ENCODE results near the gene CADM1.
"Not testable (repeated sequence)": the region's sequence is repeated elsewhere in the genome, so short reads cannot be mapped to it uniquely, and the experiment has no call there.

CADM1 gene

GRCh38 chr11:115474306-115474705, 29.9 kb downstream of the CADM1 start:
- H3K4me3 Mint-ChIP-seq; H3K27ac Mint-ChIP-seq; H3K4me1 Mint-ChIP-seq; DNase-seq (ENCODE audit: low spot score in 2 of 2); H3K36me3 Mint-ChIP-seq; H3K9me3 Mint-ChIP-seq; ATAC-seq: not testable (repeated sequence)

GRCh38 chr11:115473167-115473566, 31.0 kb downstream of the CADM1 start:
- H3K9me3 Mint-ChIP-seq: peaks cover 4% of the 10 kb centered on the region
- H3K4me1 Mint-ChIP-seq: no peaks in the 10 kb centered on the region
- ATAC-seq (no peak), DNase-seq (ENCODE audit: low spot score in 2 of 2) (no peak)
- no peak overlapping the region for H3K4me3 Mint-ChIP-seq
- no peak overlapping the region for H3K27ac Mint-ChIP-seq
- no peaks in the 10 kb centered on the region for H3K36me3 Mint-ChIP-seq

GRCh38 chr11:115471367-115471766, 32.8 kb downstream of the CADM1 start:
- no peaks in the 10 kb centered on the region for H3K36me3 Mint-ChIP-seq
- peaks cover 4% of the 10 kb centered on the region for H3K9me3 Mint-ChIP-seq
- H3K4me1 Mint-ChIP-seq: no peaks in the 10 kb centered on the region
- DNase-seq (ENCODE audit: low spot score in 2 of 2) (no peak), ATAC-seq (peak; percentile 67)
- H3K27ac Mint-ChIP-seq: no peak overlapping the region
- no peak overlapping the region for H3K4me3 Mint-ChIP-seq

GRCh38 chr11:115470928-115471327, 33.3 kb downstream of the CADM1 start:
- peaks cover 4% of the 10 kb centered on the region for H3K9me3 Mint-ChIP-seq
- H3K4me3 Mint-ChIP-seq: no peak overlapping the region
- no peak for DNase-seq (ENCODE audit: low spot score in 2 of 2)
- no peaks in the 10 kb centered on the region for H3K36me3 Mint-ChIP-seq
- H3K4me1 Mint-ChIP-seq: no peaks in the 10 kb centered on the region
- no peak for ATAC-seq
- H3K27ac Mint-ChIP-seq: no peak overlapping the region

GRCh38 chr11:115469361-115469760, 34.9 kb downstream of the CADM1 start:
- Mint-ChIP-seq H3K27ac (no peak overlapping the region), H3K4me1 (no peaks in the 10 kb centered on the region), H3K36me3 (no peaks in the 10 kb centered on the region), H3K9me3 (peaks cover 4% of the 10 kb centered on the region), H3K4me3 (no peak overlapping the region)
- ATAC-seq (no peak), DNase-seq (ENCODE audit: low spot score in 2 of 2) (no peak)

- no peaks in the 10 kb centered on the region for H3K9me3 Mint-ChIP-seq
- H3K36me3 Mint-ChIP-seq: no peaks in the 10 kb centered on the region
- ATAC-seq (no peak), DNase-seq (ENCODE audit: low spot score in 2 of 2) (no peak)
- H3K4me1 Mint-ChIP-seq: no peaks in the 10 kb centered on the region
- no peak overlapping the region for H3K4me3 Mint-ChIP-seq
- no peak overlapping the region for H3K27ac Mint-ChIP-seq
These were observed 38.1 kb downstream of the CADM1 start for GRCh38 chr11:115466122-115466521.

- Mint-ChIP-seq H3K27ac (no peak overlapping the region), H3K4me1 (no peaks in the 10 kb centered on the region), H3K4me3 (no peak overlapping the region), H3K9me3 (no peaks in the 10 kb centered on the region), H3K36me3 (no peaks in the 10 kb centered on the region)
- no peak for ATAC-seq
- DNase-seq (ENCODE audit: low spot score in 2 of 2): no peak
These were observed 39.9 kb downstream of the CADM1 start for GRCh38 chr11:115464269-115464668.

GRCh38 chr11:115463606-115464005, 40.6 kb downstream of the CADM1 start:
- no peak for DNase-seq (ENCODE audit: low spot score in 2 of 2)
- no peak overlapping the region for H3K27ac Mint-ChIP-seq
- no peak for ATAC-seq
- no peaks in the 10 kb centered on the region for H3K4me1 Mint-ChIP-seq
- no peaks in the 10 kb centered on the region for H3K36me3 Mint-ChIP-seq
- no peaks in the 10 kb centered on the region for H3K9me3 Mint-ChIP-seq
- no peak overlapping the region for H3K4me3 Mint-ChIP-seq

- no peaks in the 10 kb centered on the region for H3K4me1 Mint-ChIP-seq
- ATAC-seq: no peak
- no peaks in the 10 kb centered on the region for H3K9me3 Mint-ChIP-seq
- no peak overlapping the region for H3K27ac Mint-ChIP-seq
- no peak overlapping the region for H3K4me3 Mint-ChIP-seq
- H3K36me3 Mint-ChIP-seq: no peaks in the 10 kb centered on the region
- DNase-seq (ENCODE audit: low spot score in 2 of 2): no peak
These were observed 41.5 kb downstream of the CADM1 start for GRCh38 chr11:115462757-115463156.

GRCh38 chr11:115462004-115462541, 42.1 kb downstream of the CADM1 start:
- Mint-ChIP-seq H3K9me3 (no peaks in the 10 kb centered on the region), H3K27ac (no peak overlapping the region), H3K4me1 (no peaks in the 10 kb centered on the region), H3K36me3 (no peaks in the 10 kb centered on the region), H3K4me3 (no peak overlapping the region)
- ATAC-seq (no peak), DNase-seq (ENCODE audit: low spot score in 2 of 2) (no peak)

- no peak for ATAC-seq
- DNase-seq (ENCODE audit: low spot score in 2 of 2): no peak
- Mint-ChIP-seq H3K36me3 (no peaks in the 10 kb centered on the region), H3K4me3 (no peak overlapping the region), H3K9me3 (no peaks in the 10 kb centered on the region), H3K4me1 (no peaks in the 10 kb centered on the region), H3K27ac (no peak overlapping the region)
These were observed 43.7 kb downstream of the CADM1 start for GRCh38 chr11:115460512-115460911.

GRCh38 chr11:115459563-115459962, 44.7 kb downstream of the CADM1 start:
- no peak for ATAC-seq
- no peak overlapping the region for H3K27ac Mint-ChIP-seq
- H3K4me1 Mint-ChIP-seq: no peaks in the 10 kb centered on the region
- DNase-seq (ENCODE audit: low spot score in 2 of 2): no peak
- no peak overlapping the region for H3K4me3 Mint-ChIP-seq
- no peaks in the 10 kb centered on the region for H3K36me3 Mint-ChIP-seq
- no peaks in the 10 kb centered on the region for H3K9me3 Mint-ChIP-seq

- Mint-ChIP-seq H3K4me1 (no peaks in the 10 kb centered on the region), H3K27ac (no peak overlapping the region), H3K4me3 (no peak overlapping the region), H3K36me3 (no peaks in the 10 kb centered on the region), H3K9me3 (no peaks in the 10 kb centered on the region)
- ATAC-seq (no peak), DNase-seq (ENCODE audit: low spot score in 2 of 2) (no peak)
These were observed 45.3 kb downstream of the CADM1 start for GRCh38 chr11:115458877-115459276.

- DNase-seq (ENCODE audit: low spot score in 2 of 2): no peak
- H3K9me3 Mint-ChIP-seq: peaks cover 3% of the 10 kb centered on the region
- H3K4me1 Mint-ChIP-seq: no peaks in the 10 kb centered on the region
- no peak overlapping the region for H3K27ac Mint-ChIP-seq
- H3K4me3 Mint-ChIP-seq: no peak overlapping the region
- ATAC-seq: no peak
- H3K36me3 Mint-ChIP-seq: no peaks in the 10 kb centered on the region
These were observed 48.2 kb downstream of the CADM1 start for GRCh38 chr11:115456019-115456418.

- H3K4me3 Mint-ChIP-seq: no peak overlapping the region
- no peaks in the 10 kb centered on the region for H3K4me1 Mint-ChIP-seq
- no peaks in the 10 kb centered on the region for H3K36me3 Mint-ChIP-seq
- H3K27ac Mint-ChIP-seq: no peak overlapping the region
- ATAC-seq (no peak), DNase-seq (ENCODE audit: low spot score in 2 of 2) (no peak)
- peaks cover 3% of the 10 kb centered on the region for H3K9me3 Mint-ChIP-seq
These were observed 48.6 kb downstream of the CADM1 start for GRCh38 chr11:115455613-115456012.

- ATAC-seq (no peak), DNase-seq (ENCODE audit: low spot score in 2 of 2) (no peak)
- Mint-ChIP-seq H3K4me1 (no peaks in the 10 kb centered on the region), H3K4me3 (no peak overlapping the region), H3K36me3 (no peaks in the 10 kb centered on the region), H3K9me3 (peaks cover 6% of the 10 kb centered on the region), H3K27ac (no peak overlapping the region)
These were observed 49.7 kb downstream of the CADM1 start for GRCh38 chr11:115454525-115454924.
